Retinal pigment epithelial cell (primary cell): ENCODE measurements around the gene KLHL25.

Experiments
- DNase-seq: peaks from one replicate; pipeline ENCODE4 v3.0.0-alpha.2; 2010; ENCODE audit warnings: low read depth
- H3K4me3 ChIP-seq: 2 replicates; pipeline ENCODE4 v1.5.1; 2011; ENCODE audit warnings: mild to moderate bottlenecking, low read length, control low read depth, moderate library complexity
- TF ChIP-seq, protein P1 (sequence below): conservative IDR thresholded peaks from 2 replicates; pipeline ENCODE4 v1.5.1; 2011; ENCODE audit warnings: low read depth, low read length, control low read depth, inconsistent platforms

The KLHL25 gene

DNA sequence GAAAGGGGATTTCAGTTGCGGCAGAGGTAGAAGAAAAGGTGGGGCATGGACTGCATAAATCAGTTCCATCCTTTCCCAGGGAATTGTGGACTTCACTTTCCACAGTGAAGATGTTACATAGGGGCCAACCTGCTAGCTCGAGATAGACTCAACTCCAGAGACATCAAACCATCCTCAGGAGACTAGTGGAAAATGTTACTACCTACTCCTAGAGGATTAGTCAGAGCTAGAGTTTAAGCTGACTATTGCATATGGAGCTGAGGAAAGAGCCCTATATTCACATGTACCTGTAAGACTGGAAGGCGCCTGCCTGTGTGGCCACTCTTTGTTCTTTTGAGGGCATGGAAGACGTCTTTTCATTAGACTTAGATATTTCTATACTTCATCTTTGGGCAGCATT lies 69.2 kb downstream of the KLHL25 start:
- TF ChIP-seq, protein P1, sequence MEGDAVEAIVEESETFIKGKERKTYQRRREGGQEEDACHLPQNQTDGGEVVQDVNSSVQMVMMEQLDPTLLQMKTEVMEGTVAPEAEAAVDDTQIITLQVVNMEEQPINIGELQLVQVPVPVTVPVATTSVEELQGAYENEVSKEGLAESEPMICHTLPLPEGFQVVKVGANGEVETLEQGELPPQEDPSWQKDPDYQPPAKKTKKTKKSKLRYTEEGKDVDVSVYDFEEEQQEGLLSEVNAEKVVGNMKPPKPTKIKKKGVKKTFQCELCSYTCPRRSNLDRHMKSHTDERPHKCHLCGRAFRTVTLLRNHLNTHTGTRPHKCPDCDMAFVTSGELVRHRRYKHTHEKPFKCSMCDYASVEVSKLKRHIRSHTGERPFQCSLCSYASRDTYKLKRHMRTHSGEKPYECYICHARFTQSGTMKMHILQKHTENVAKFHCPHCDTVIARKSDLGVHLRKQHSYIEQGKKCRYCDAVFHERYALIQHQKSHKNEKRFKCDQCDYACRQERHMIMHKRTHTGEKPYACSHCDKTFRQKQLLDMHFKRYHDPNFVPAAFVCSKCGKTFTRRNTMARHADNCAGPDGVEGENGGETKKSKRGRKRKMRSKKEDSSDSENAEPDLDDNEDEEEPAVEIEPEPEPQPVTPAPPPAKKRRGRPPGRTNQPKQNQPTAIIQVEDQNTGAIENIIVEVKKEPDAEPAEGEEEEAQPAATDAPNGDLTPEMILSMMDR: no peak
- DNase-seq: no peak
- H3K4me3 ChIP-seq: no peak overlapping the region

GRCh38 chr15:85725019-85725418 lies 69.7 kb downstream of the KLHL25 start:
- no peak for DNase-seq
- H3K4me3 ChIP-seq: no peak overlapping the region
- TF ChIP-seq, protein P1: no peak

GRCh38 chr15:85723960-85724945 lies 70.5 kb downstream of the KLHL25 start:
- TF ChIP-seq, protein P1: no peak
- H3K4me3 ChIP-seq: no peak overlapping the region
- no peak for DNase-seq

DNA sequence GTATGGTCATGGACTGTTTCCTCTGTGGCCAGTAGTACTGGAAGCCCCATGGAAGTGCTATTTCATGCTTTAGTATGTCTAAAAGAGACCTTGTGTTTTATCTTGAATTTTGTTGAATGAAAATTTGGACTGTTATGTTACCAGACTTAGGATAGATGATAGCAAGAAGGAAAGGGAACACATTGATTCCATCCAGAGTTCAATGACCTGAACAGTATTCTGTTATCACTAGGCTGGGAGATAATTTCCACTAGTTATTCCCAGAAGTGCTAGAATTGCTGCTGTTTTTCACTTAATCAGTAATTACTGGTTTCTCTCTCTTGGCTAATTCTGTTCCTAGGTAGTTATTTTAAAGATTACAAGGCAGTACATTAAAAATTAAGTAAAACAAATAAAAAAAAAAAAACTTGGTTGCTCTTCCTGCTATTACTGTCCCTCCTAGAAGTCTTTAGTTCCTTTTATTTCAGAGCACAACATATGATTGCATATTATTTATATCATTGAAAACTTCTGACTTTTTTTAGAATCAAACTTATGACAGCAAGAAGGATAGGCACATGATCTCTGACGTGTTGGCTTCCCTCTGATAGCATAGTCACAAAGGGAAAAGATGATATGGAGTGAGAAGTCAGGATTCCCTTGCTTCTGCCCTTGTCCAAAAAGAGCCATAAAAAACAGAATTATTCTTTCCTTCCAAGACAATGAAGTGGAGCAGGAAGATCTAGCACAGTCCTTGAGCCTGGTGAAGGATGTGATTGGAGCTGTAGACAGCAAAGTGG lies 72.2 kb downstream of the KLHL25 start:
- H3K4me3 ChIP-seq: no peak overlapping the region
- TF ChIP-seq, protein P1: no peak
- no peak for DNase-seq

DNA sequence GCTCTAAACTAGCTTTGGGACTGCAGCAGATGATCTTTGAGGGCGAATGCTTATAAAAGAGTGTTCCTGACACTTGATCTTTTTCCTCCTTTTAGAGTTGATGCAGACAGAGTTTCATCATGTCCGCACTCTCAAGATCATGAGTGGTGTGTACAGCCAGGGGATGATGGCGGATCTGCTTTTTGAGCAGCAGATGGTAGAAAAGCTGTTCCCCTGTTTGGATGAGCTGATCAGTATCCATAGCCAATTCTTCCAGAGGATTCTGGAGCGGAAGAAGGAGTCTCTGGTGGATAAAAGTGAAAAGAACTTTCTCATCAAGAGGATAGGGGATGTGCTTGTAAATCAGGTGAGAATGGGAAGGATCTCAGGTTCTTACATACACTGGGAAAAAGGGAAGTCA lies 75.7 kb downstream of the KLHL25 start:
- H3K4me3 ChIP-seq: no peak overlapping the region
- TF ChIP-seq, protein P1: no peak
- DNase-seq: no peak

DNA sequence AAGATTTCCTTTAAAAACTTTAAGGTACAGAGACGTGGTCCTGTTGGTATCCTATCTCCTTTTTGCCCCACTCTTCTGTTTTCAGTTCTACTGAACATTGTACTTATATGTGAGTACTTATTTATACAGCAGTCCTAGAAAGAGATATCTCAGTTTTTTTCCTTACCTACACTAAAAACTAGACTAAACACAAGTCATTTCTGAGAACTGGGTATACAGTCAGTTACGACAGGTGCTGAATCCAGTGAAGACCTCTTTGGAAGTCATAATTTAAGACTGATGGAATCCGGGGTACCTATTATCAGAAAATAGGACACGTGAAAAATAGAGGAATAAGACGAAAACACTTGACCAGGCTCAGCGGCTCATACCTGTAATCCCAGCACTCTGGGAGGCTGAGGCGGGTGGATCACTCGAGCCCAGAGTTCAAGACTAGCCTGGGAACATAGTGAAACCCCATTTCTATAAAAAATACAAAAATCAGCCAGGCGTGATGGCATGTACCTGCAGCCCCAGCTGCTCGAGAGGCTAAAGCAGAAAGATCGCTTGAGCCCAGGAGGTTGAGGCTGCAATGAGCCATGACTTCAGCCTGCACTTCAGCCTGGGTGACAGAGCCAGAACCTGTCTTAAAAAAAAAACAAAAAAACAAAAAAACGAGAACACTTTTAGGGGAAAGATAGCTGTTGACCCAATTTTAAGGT lies 76.3 kb downstream of the KLHL25 start:
- H3K4me3 ChIP-seq: no peak overlapping the region
- TF ChIP-seq, protein P1: no peak
- DNase-seq: no peak
